GM21619 (cell line): ENCODE data around the gene PVR.
"Not testable (repeated sequence)": the region's sequence is repeated elsewhere in the genome, so short reads cannot be mapped to it uniquely, and the experiment has no call there.

ENCODE experiments used
- ATAC-seq: cut with Tn5 transposase; IDR thresholded peaks from one replicate; pipeline ENCODE4 v1.9.1; 2021; ENCODE audit not compliant: unreplicated experiment

The PVR gene

GRCh38 chr19:44672226-44672625 is 28.5 kb downstream of the PVR start:
- no peak for ATAC-seq

- ATAC-seq: no peak
Measured at GRCh38 chr19:44673510-44673909, 29.8 kb downstream of the PVR start.

GRCh38 chr19:44675521-44675920 is 31.8 kb downstream of the PVR start:
- no peak for ATAC-seq

DNA sequence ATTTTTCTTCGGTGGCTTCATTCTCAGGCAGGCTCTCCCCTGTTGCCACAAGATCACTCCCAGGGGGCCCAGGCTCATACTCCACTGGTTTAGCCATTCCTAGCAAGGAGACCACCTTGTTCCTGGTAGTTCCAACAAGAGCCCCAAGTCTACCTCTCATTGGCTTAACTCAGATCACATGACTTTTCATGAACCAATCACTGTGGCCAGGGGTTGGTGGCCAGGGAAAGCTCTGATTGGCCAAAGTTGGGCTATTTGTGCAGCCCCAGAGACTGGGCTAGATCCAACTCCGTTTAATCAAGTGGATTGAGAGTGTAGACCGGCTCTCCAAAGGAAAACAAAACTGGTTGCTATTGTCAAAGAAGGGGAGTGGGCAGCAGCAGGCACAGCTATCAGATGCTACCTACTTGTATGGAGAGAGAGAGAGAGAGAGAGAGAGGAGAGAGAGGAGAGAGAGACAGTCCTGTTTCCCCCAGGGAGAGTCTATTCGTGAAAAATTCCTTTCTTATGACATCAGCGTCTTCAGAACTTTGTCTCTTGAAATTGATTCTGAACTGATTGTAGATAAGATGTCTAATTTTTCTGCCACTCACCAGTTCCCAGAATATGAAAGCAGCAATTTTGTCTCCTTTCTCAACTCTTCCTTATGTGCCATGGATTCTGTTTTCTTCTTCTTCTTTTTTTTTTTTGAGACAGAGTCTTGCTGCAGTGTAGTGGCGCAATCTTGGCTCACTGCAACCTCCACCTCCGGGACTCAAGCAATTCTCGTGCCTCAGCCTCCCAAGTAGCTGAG is 33.5 kb downstream of the PVR start:
- ATAC-seq: no peak

DNA sequence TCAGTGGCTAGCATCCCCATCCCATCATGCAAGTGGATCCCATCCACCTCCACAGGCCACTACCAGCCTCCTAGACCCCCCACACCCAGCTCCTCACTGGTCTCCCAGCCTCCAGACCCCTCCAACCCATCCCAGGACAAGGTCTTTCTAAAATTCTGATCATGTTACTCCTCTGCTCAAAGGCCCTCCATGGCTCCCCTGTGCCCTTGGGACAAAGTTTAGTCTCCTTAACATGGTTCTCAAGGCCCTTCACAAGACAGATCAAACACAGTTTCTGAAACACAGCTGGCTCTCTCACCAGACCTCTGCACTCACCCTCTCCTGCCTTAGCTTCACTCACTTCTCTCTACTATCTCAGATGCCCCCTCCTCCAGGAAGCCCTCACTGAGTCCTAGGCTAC is 36.8 kb downstream of the PVR start:
- ATAC-seq: no peak

DNA sequence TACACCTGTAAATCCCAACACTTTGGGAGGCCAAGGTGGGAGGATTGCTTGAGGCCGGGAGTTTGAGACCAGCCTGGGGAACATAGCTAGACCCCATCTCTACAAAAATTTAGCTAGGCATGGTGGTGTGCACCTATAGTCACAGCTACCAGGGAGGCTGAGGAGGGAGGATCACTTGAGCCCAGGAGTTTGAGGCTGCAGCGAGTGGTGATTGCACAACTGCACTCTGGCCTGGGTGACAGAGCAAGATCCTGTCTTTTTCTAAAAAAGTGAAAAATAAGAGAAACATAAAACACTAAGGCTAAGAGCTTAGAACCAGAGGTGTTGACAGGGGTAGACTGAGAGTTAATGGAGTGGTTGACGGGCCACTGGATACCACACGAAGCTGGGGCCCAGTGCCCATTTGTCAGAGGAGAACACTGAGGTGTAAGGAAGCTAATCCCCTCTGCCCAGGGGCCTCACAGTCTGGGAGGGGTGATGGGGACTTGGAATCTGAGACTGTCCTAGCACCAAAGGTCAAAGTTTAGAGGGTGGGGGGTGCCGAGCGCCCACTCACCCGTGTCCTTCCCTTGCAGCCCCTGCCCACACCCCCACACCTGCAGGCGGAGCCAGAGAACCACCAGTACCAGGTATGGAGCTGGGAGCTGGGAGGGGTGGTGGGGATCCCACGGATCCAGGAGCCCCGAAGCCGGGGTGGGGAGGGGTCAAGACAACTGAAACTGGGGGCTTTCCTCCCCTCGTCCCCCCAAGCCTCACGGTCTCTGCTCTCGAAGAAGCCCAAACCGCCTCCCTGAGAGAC is 38.5 kb downstream of the PVR start:
- ATAC-seq: no peak

DNA sequence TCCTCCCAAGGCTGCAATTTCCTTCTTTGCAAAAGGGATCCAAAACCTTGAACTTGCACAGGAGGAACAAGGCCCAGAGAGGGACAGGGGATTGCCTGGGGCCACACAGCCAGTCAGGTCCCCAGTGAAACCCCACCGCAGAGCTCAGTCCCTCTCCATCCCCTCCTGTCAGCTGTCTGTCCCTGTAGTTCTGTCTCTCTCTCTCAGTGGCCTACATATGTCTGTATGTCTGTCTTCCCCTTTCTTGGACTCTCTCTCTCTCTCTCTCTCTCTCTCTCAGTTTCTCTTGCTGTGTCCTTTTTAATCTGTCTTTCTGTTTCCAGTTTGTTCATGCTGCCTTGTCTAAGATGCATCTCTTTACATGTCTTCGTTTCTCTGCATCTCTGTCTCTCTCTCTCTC is 39.1 kb downstream of the PVR start:
- ATAC-seq: no peak

- ATAC-seq: no peak
Measured at GRCh38 chr19:44683434-44684210, 39.9 kb downstream of the PVR start.

- not testable (repeated sequence) for ATAC-seq
Measured at GRCh38 chr19:44684396-44684795, 40.7 kb downstream of the PVR start.

GRCh38 chr19:44684892-44685863 is 41.5 kb downstream of the PVR start:
- ATAC-seq: no peak

DNA sequence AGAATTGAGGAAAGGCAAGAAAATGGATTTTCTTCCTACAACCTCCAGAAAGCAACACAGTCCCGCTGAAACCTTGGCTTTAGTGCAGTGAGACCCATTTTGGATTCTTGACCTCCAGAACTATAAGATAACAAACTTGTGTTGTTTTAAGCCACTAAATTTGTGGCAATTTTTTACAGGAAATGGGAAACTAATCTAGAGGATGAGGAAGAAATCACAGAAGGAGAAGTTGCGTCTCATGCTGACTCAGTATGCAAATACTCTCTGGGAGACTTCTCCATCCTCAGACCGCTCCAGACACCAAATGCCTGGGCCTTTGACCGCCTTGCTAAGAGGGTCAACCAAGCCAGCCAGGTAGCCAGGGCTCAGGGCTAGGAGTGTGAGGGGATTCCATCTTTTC is 42.2 kb downstream of the PVR start:
- no peak for ATAC-seq

- ATAC-seq: no peak
Measured at GRCh38 chr19:44686896-44687295, 43.2 kb downstream of the PVR start.

GRCh38 chr19:44687888-44688287 is 44.2 kb downstream of the PVR start:
- no peak for ATAC-seq

GRCh38 chr19:44689290-44690130 is 45.8 kb downstream of the PVR start:
- ATAC-seq: no peak

DNA sequence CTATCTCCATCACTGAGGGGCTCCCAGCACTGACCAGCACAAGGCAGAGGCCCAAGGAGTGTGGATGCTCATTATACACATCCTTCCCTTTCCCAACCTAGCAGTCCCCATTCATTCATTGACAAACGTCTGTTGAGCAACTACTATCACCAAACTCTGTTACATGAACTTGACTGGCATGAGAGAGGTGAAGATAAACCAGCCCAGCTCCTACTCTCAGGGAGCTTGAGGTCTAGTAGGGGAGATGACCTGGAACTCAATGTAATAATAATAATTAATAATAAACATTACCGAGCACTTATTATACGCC is 46.4 kb downstream of the PVR start:
- ATAC-seq: no peak

- no peak for ATAC-seq
Measured at GRCh38 chr19:44692379-44692721, 48.6 kb downstream of the PVR start.

DNA sequence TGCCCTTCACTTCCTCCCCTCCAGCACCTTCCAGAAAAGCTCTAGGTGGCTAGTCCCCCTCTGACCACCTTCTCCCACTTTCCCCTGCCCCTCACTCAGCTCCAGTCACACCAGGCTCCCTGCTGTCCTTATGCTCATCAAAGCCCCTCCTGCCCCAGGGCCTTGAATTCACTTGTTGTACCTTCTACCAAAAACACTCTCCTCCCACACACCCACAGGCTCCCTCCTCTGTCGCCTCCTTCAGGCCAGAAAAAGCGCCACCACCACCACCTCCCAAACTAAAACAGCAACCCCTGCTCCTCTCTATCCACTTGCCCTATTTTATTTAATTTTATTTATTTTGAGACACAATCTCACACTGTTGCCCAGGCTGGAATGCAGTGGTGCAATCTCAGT is 50.5 kb downstream of the PVR start:
- no peak for ATAC-seq

DNA sequence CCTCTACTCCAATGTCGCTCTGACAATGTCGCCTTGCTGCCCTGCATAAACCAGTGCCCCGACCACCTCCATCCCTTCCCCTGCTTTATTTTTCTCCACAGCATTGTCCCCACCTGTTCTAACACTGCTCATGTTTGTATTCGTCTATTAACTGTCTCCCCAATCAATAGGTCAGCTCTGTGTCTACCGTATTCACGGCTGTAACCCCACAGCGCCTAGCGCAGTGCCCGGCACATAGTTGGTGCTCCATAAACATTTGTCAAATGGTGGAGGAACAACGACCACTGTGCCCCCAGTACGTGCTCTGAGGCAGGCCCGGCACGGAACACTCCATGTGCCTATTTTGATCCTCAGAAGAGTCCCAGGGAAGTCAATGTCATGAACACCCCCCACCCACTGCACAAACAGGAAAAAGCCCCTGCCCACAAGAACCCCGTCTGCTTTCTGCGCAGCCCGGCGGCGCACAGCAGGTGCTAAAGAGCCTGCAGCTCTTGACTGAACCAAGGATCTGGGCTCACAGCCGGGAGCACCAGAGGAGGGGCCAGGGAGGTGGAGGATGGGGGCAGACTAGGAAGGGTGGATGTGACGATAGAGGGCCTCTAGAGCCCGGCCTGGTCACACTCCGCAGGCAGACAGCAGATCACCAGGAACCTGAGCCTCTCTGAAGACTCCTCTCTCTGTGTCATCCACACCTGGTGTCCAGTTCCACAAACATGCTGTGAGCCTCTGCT is 53.4 kb downstream of the PVR start:
- ATAC-seq: no peak

DNA sequence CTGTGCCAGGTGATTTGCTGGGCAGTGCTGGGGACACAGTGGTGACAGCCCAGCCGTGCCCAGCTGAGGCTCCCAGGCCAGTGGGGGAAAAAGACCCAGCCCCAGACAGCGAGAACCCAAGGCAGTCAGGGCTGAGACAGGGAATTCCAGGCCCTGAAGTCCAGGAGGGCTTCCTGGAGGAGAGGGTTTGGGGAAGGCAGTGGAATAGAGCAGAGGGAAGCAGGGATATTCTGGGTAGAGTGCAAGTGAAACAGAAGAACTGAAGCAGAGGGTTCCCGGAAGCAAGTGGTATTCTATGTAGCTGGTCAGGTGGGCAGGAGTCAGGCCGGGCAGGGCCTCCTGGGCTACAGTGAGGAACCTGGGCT is 53.9 kb downstream of the PVR start:
- no peak for ATAC-seq
